ENCODE measurements around the gene IRS2.

DNA sequence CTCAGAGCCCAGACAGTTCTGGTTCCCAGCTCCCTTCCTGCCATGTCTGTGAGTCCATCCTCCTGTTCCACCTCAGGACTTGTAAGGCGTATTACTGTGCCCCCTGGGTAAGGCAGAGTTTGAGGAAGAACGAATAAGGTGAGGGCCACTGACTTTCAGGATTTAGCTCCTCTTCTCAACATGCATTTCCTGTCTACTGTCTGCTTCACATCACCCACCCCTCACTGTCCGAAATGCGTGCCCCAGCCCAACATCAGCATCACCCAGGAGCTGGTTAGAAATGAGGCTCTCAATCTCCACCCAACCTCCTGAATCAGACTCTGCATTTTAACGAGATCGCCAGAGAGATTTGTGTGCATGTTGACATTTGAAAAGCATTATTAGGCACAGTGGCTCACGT, 44.4 kb downstream of the IRS2 start:
- TF ChIP-seq, protein P1, sequence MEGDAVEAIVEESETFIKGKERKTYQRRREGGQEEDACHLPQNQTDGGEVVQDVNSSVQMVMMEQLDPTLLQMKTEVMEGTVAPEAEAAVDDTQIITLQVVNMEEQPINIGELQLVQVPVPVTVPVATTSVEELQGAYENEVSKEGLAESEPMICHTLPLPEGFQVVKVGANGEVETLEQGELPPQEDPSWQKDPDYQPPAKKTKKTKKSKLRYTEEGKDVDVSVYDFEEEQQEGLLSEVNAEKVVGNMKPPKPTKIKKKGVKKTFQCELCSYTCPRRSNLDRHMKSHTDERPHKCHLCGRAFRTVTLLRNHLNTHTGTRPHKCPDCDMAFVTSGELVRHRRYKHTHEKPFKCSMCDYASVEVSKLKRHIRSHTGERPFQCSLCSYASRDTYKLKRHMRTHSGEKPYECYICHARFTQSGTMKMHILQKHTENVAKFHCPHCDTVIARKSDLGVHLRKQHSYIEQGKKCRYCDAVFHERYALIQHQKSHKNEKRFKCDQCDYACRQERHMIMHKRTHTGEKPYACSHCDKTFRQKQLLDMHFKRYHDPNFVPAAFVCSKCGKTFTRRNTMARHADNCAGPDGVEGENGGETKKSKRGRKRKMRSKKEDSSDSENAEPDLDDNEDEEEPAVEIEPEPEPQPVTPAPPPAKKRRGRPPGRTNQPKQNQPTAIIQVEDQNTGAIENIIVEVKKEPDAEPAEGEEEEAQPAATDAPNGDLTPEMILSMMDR (conservative IDR thresholded peaks at IDR 0.05; ENCODE audit: low read length), result no peak
- no peak for TF ChIP-seq EZH2phosphoT487 (IDR thresholded peaks at IDR 0.05; ENCODE audit: borderline replicate concordance)
